Glomerular visceral epithelial cell (primary cell): Measurements from ENCODE around the gene JARID2.

Experiments
- DNase-seq: peaks from one replicate; pipeline ENCODE4 v3.0.0-alpha.2; 2016; ENCODE audit errors: extremely low spot score

Gene JARID2

GRCh38 chr6:15462717-15463525 lies 217.1 kb downstream of the JARID2 start:
- DNase-seq = no peak

GRCh38 chr6:15464211-15464725 lies 218.4 kb downstream of the JARID2 start:
- peak; percentile 20 for DNase-seq

- no peak for DNase-seq
Measured at GRCh38 chr6:15465212-15465611, 219.3 kb downstream of the JARID2 start.

- DNase-seq = no peak
Measured at GRCh38 chr6:15470746-15471145, 224.9 kb downstream of the JARID2 start.

- no peak for DNase-seq
Measured at GRCh38 chr6:15472621-15473020, 226.8 kb downstream of the JARID2 start.

- no peak for DNase-seq
Measured at GRCh38 chr6:15473174-15473573, 227.3 kb downstream of the JARID2 start.

- no peak for DNase-seq
Measured at GRCh38 chr6:15473741-15474161, 227.9 kb downstream of the JARID2 start.

- DNase-seq = no peak
Measured at GRCh38 chr6:15474196-15474595, 228.3 kb downstream of the JARID2 start.

- DNase-seq = no peak
Measured at GRCh38 chr6:15475261-15475660, 229.4 kb downstream of the JARID2 start.

GRCh38 chr6:15475872-15476271 lies 230.0 kb downstream of the JARID2 start:
- no peak for DNase-seq

GRCh38 chr6:15476631-15477380 lies 230.9 kb downstream of the JARID2 start:
- no peak for DNase-seq

GRCh38 chr6:15477746-15478145 lies 231.9 kb downstream of the JARID2 start:
- DNase-seq = no peak

GRCh38 chr6:15479761-15480160 lies 233.9 kb downstream of the JARID2 start:
- DNase-seq = peak; percentile 35

- no peak for DNase-seq
Measured at GRCh38 chr6:15480525-15480924, 234.7 kb downstream of the JARID2 start.

GRCh38 chr6:15481390-15482291 lies 235.8 kb downstream of the JARID2 start:
- DNase-seq = no peak

GRCh38 chr6:15483060-15483459 lies 237.2 kb downstream of the JARID2 start:
- DNase-seq = no peak

GRCh38 chr6:15484140-15484539 lies 238.3 kb downstream of the JARID2 start:
- no peak for DNase-seq

- DNase-seq = no peak
Measured at GRCh38 chr6:15484821-15485220, 239.0 kb downstream of the JARID2 start.

- no peak for DNase-seq
Measured at GRCh38 chr6:15485936-15486335, 240.1 kb downstream of the JARID2 start.

GRCh38 chr6:15487262-15487661 lies 241.4 kb downstream of the JARID2 start:
- DNase-seq = no peak

GRCh38 chr6:15489261-15489962 lies 243.5 kb downstream of the JARID2 start:
- DNase-seq = no peak
